ENCODE results near the gene STK32B.

GRCh38 chr4:5472160-5472591 lies 420.9 kb downstream of the STK32B start:
- TF ChIP-seq EP300 (IDR thresholded peaks at IDR 0.05) (no peak), CTCF (IDR thresholded peaks at IDR 0.05) (no peak), POLR2A (IDR thresholded peaks at IDR 0.05) (no peak), POLR2AphosphoS5 (IDR thresholded peaks at IDR 0.05) (no peak)

All from upper lobe of left lung (tissue), 4 donors.